K562 (cell line): ENCODE measurements around the gene EIF4G2. TPM values are rescaled to one million over a fixed set of nuclear protein-coding genes. Genes with fewer than 3 reads are reported as not detected.

ENCODE experiments used
- ASH1L ChIP-seq: fragments of 450-650 bp; IDR thresholded peaks from 2 replicates; pipeline ENCODE4 v1.6.1; 2018; ENCODE audit warnings: borderline replicate concordance, mild to moderate bottlenecking, low read depth; ENCODE audit not compliant: partially characterized antibody
- DLX4 ChIP-seq: fragments of 250-450 bp; sonication (Bioruptor Pico); IDR thresholded peaks from 2 replicates; pipeline ENCODE4 v1.6.1; 2021; ENCODE audit warnings: mild to moderate bottlenecking
- EWSR1 ChIP-seq: fragments of 450-650 bp; IDR thresholded peaks from 2 replicates; pipeline ENCODE4 v1.6.1; 2018; ENCODE audit warnings: borderline replicate concordance, mild to moderate bottlenecking, low read depth, moderate library complexity; ENCODE audit not compliant: partially characterized antibody
- FOXM1 ChIP-seq, 2 experiments: fragments of 450-650 bp in 1 of 2; sonication (generic) in 1 of 2; formaldehyde crosslinking in 1 of 2; IDR thresholded peaks; 2 replicates each; pipeline versions ENCODE4 v1.6.1 to v1.9.0; 2017 to 2022; ENCODE audit warnings: low read depth in 2 of 2, mild to moderate bottlenecking in 2 of 2, missing genetic modification reagents in 1 of 2, moderate library complexity in 1 of 2
- JUND ChIP-seq, 2 experiments: IDR thresholded peaks; 2 replicates in 1 of 2; 3 replicates in 1 of 2; pipeline ENCODE4 v1.6.1; 2011; ENCODE audit warnings: borderline replicate concordance in 2 of 2, low read depth in 2 of 2, low read length in 2 of 2, improper control_type of control experiment in 1 of 2, missing biosample characterization in 1 of 2, missing genetic modification characterization in 1 of 2, missing genetic modification reagents in 1 of 2
- KAT2B ChIP-seq: IDR thresholded peaks from one replicate; pipeline ENCODE4 v1.6.1; 2012; ENCODE audit warnings: low read depth, mild to moderate bottlenecking, control low read depth, inconsistent platforms, low read length, moderate library complexity
- NFE2 ChIP-seq: IDR thresholded peaks from 2 replicates; pipeline ENCODE4 v1.6.1; 2014; ENCODE audit warnings: antibody characterized with exemption, low read depth
- NFIC ChIP-seq: fragments of 450-650 bp; IDR thresholded peaks from 2 replicates; pipeline ENCODE4 v1.6.1; 2017; ENCODE audit warnings: mild to moderate bottlenecking, inconsistent platforms
- PURB ChIP-seq: sonication (generic); formaldehyde crosslinking; IDR thresholded peaks from 2 replicates; pipeline ENCODE4 v1.9.0; 2021; ENCODE audit warnings: low read depth, mild to moderate bottlenecking, missing genetic modification reagents
- ZNF518B ChIP-seq: fragments of 250-450 bp; sonication (Bioruptor Pico); IDR thresholded peaks from 2 replicates; pipeline ENCODE4 v1.5.0; 2021; ENCODE audit warnings: mild to moderate bottlenecking, moderate library complexity
- polyA plus RNA-seq, 8 experiments: library from polyadenylated mRNA; depleted of rRNA in 4 of 8; stranded (reverse) in 5 of 8; unstranded in 3 of 8; fragments of >200 nt; fragmentation: Nextera tagmentation in 2 of 8; fragmentation: Illumina TruSeq in 1 of 8; extraction: Ambion mirVana in 2 of 8; extraction: Trizol in 1 of 8; gene quantifications; 2 replicates each; pipeline versions ENCODE4 v1.2.1 to v1.2.3, GENCODE V29; 2011 to 2014; ENCODE audit warnings: inconsistent platforms in 1 of 8, missing spikeins in 1 of 8
- total RNA-seq, 7 experiments: library from RNA; depleted of rRNA in 6 of 7; stranded (reverse); fragments of >200 nt in 6 of 7; fragmentation: Illumina TruSeq in 2 of 7; extraction: Trizol in 2 of 7; gene quantifications; 2 replicates each; pipeline versions ENCODE4 v1.2.1 to v1.2.3, GENCODE V29; 2011 to 2021; ENCODE audit warnings: low replicate concordance in 1 of 7
- TF ChIP-seq, protein P1 (sequence below): fragments of 450-650 bp; IDR thresholded peaks from 2 replicates; pipeline ENCODE4 v1.6.1; 2016; ENCODE audit warnings: low read depth

EIF4G2 gene
- total and polyA plus RNA-seq, 9 of the 15 experiments (the other 6 are each of a cell fraction or from before 2014, with no cell fraction given): 206 to 790 (median 646) TPM

DNA sequence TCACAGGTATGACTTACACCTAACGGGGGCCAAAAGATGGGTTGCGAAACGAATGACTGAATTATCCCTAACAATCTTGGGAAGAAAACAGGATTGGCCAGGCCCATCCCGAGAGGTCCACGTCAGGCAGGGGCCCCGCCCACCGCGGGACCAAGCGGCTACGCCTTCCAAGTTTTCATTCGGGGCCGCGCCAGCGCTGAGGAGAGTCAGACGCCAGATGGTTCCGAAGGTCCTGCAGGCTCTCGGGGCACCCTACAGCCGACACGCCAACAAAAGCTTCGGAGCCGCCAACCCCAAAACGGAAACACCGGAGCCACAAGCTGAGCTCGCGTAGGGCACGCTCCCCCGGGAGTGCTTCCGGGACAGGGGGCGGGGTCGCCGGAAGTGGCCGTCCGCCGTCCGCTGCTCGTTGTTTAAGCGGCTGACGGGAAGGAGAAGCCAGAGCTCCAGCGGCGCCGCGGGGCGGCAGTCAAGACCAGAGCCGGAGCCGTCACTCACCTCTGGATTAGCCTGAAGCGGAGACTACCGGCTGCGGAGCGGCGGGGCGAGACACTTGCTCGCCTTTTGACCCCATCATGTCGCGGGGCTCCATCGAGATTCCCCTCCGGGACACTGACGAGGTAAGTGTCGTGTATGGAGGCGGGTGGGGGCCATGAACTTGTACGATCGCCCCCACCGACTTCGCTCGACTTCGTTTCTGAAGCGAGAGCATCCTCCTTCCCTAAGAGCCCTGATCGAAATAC is 57.7 kb downstream of the EIF4G2 start, which contains the start of gene CTR9 (continued):
- no peak for TF ChIP-seq FOXM1 (IDR thresholded peaks at IDR 0.05; ENCODE audit: low read depth)
- TF ChIP-seq FOXM1 (CRISPR knock-in tag; IDR thresholded peaks at IDR 0.05; ENCODE audit: low read depth): no peak
- no peak for TF ChIP-seq NFE2
- TF ChIP-seq JUND (IDR thresholded peaks at IDR 0.05; ENCODE audit: borderline replicate concordance, low read depth, low read length): peak; percentile 48; the same call in 1 of the 2 replicates
- peak; percentile 41; the same call in 1 of the 3 replicates for TF ChIP-seq JUND (tag; IDR thresholded peaks at IDR 0.05; ENCODE audit: borderline replicate concordance, low read depth, low read length)
- TF ChIP-seq PURB (CRISPR knock-in tag): no peak
- no peak for TF ChIP-seq DLX4 (CRISPR knock-in tag)
- TF ChIP-seq EWSR1: no peak
- TF ChIP-seq, protein P1, sequence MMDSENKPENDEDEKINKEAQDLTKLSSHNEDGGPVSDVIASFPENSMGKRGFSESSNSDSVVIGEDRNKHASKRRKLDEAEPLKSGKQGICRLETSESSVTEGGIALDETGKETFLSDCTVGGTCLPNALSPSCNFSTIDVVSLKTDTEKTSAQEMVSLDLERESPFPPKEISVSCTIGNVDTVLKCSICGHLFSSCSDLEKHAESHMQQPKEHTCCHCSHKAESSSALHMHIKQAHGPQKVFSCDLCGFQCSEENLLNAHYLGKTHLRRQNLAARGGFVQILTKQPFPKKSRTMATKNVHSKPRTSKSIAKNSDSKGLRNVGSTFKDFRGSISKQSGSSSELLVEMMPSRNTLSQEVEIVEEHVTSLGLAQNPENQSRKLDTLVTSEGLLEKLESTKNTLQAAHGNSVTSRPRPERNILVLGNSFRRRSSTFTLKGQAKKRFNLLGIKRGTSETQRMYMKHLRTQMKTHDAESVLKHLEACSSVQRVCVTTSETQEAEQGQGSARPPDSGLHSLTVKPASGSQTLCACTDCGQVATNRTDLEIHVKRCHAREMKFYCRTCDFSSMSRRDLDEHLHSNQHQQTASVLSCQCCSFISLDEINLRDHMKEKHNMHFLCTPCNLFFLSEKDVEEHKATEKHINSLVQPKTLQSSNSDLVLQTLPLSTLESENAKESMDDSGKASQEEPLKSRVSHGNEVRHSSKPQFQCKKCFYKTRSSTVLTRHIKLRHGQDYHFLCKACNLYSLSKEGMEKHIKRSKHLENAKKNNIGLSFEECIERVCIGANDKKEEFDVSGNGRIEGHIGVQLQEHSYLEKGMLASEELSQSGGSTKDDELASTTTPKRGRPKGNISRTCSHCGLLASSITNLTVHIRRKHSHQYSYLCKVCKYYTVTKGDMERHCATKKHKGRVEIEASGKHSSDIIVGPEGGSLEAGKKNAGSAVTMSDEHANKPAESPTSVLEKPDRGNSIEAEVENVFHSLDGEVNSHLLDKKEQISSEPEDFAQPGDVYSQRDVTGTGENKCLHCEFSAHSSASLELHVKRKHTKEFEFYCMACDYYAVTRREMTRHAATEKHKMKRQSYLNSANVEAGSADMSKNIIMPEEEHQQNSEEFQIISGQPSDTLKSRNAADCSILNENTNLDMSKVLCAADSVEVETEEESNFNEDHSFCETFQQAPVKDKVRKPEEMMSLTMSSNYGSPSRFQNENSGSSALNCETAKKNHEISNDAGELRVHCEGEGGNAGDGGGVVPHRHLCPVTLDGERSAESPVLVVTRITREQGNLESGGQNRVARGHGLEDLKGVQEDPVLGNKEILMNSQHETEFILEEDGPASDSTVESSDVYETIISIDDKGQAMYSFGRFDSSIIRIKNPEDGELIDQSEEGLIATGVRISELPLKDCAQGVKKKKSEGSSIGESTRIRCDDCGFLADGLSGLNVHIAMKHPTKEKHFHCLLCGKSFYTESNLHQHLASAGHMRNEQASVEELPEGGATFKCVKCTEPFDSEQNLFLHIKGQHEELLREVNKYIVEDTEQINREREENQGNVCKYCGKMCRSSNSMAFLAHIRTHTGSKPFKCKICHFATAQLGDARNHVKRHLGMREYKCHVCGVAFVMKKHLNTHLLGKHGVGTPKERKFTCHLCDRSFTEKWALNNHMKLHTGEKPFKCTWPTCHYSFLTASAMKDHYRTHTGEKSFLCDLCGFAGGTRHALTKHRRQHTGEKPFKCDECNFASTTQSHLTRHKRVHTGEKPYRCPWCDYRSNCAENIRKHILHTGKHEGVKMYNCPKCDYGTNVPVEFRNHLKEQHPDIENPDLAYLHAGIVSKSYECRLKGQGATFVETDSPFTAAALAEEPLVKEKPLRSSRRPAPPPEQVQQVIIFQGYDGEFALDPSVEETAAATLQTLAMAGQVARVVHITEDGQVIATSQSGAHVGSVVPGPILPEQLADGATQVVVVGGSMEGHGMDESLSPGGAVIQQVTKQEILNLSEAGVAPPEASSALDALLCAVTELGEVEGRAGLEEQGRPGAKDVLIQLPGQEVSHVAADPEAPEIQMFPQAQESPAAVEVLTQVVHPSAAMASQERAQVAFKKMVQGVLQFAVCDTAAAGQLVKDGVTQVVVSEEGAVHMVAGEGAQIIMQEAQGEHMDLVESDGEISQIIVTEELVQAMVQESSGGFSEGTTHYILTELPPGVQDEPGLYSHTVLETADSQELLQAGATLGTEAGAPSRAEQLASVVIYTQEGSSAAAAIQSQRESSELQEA: peak; percentile 66; the same call in 1 of the 2 replicates
- peak; percentile 34; the same call in 1 of the 2 replicates for TF ChIP-seq NFIC
- no peak for TF ChIP-seq KAT2B
- TF ChIP-seq ZNF518B (CRISPR knock-in tag): no peak
- no peak for TF ChIP-seq ASH1L
